Loucy (cell line): ENCODE measurements around the gene SP140L.
"Not testable (repeated sequence)": the region's sequence is repeated elsewhere in the genome, so short reads cannot be mapped to it uniquely, and the experiment has no call there.

Source experiments
- H2AFZ ChIP-seq: fragments of 200-600 bp; sonication (generic); 2 replicates; pipeline ENCODE4 v1.6.0; 2016; ENCODE audit warnings: antibody characterized with exemption, mild to moderate bottlenecking, low read length, moderate library complexity
- H3F3A ChIP-seq: fragments of 200-600 bp; 2 replicates; pipeline ENCODE4 v1.6.0; 2016; ENCODE audit warnings: antibody characterized with exemption, low read depth, mild to moderate bottlenecking
- H3K27me3 ChIP-seq: fragments of 200-600 bp; sonication (generic); 2 replicates; pipeline ENCODE4 v1.6.1; 2014; ENCODE audit warnings: low read length, mild to moderate bottlenecking; ENCODE audit not compliant: insufficient read depth, poor library complexity, severe bottlenecking
- H3K36me3 ChIP-seq: fragments of 200-600 bp; sonication (generic); 2 replicates; pipeline ENCODE4 v1.6.1; 2016; ENCODE audit warnings: low read length; ENCODE audit not compliant: insufficient read depth
- H3K4me1 ChIP-seq: fragments of 200-600 bp; sonication (generic); 2 replicates; pipeline ENCODE4 v1.5.1; 2014; ENCODE audit warnings: low read length, mild to moderate bottlenecking; ENCODE audit not compliant: insufficient read depth, poor library complexity, severe bottlenecking
- H3K4me2 ChIP-seq: fragments of 200-600 bp; sonication (generic); 2 replicates; pipeline ENCODE4 v1.6.0; 2014; ENCODE audit warnings: antibody characterized with exemption, low read length, low read depth, mild to moderate bottlenecking; ENCODE audit not compliant: poor library complexity, severe bottlenecking
- H3K4me3 ChIP-seq: fragments of 200-600 bp; sonication (generic); 2 replicates; pipeline ENCODE4 v1.5.1; 2014; ENCODE audit warnings: low read length, mild to moderate bottlenecking, mixed read lengths; ENCODE audit not compliant: poor library complexity, severe bottlenecking
- H3K79me2 ChIP-seq: fragments of 200-600 bp; sonication (generic); 2 replicates; pipeline ENCODE4 v1.6.1; 2014; ENCODE audit warnings: low read length; ENCODE audit not compliant: insufficient read depth
- H3K9ac ChIP-seq: fragments of 200-600 bp; sonication (generic); 2 replicates; pipeline ENCODE4 v1.6.0; 2014; ENCODE audit warnings: mild to moderate bottlenecking, low read depth, low read length, moderate library complexity; ENCODE audit not compliant: poor library complexity, severe bottlenecking
- H3K9me2 ChIP-seq: fragments of 200-600 bp; sonication (generic); replicated peaks from 2 replicates; pipeline ENCODE4 v1.6.1; 2016; ENCODE audit warnings: low read depth, low read length, mixed read lengths
- H3K9me3 ChIP-seq: fragments of 200-600 bp; sonication (generic); 2 replicates; pipeline ENCODE4 v1.6.1; 2014; ENCODE audit warnings: mild to moderate bottlenecking, antibody characterized with exemption, low read length, low read depth; ENCODE audit not compliant: insufficient read depth
- H4K20me1 ChIP-seq: fragments of 200-600 bp; sonication (generic); 2 replicates; pipeline ENCODE4 v1.6.0; 2014; ENCODE audit warnings: antibody characterized with exemption, low read length, mild to moderate bottlenecking; ENCODE audit not compliant: insufficient read depth, poor library complexity, severe bottlenecking
- EZH2phosphoT487 ChIP-seq: fragments of 200-600 bp; IDR thresholded peaks from 2 replicates; pipeline ENCODE4 v1.6.1; 2018; ENCODE audit warnings: antibody characterized with exemption, mild to moderate bottlenecking, moderate library complexity, borderline replicate concordance
- TF ChIP-seq, protein P1 (sequence below): fragments of 200-600 bp; sonication (generic); conservative IDR thresholded peaks from 2 replicates; pipeline ENCODE4 v1.5.1; 2014; ENCODE audit warnings: mild to moderate bottlenecking, antibody characterized with exemption, low read length

SP140L gene

DNA sequence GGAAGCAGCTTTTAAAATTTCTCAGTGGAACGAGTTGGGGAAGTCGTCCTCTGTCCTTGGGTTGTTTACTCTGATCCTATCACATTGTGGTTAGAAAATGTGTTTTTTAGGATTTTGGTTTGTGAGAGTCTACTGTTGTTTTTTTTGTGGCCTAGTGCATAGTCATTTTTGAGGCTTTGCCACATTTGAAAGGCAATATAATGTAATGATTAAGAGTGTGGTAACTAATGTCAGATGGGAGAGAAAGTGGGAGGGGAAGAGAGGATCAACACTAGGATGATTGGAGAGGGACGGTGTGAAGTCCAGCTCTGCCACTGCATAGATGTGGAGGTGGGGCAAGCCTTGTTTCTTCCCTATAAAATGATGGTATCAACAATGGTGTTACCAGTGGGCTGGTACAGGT lies 8.5 kb downstream of the SP140L start:
- no peak for TF ChIP-seq EZH2phosphoT487
- TF ChIP-seq, protein P1, sequence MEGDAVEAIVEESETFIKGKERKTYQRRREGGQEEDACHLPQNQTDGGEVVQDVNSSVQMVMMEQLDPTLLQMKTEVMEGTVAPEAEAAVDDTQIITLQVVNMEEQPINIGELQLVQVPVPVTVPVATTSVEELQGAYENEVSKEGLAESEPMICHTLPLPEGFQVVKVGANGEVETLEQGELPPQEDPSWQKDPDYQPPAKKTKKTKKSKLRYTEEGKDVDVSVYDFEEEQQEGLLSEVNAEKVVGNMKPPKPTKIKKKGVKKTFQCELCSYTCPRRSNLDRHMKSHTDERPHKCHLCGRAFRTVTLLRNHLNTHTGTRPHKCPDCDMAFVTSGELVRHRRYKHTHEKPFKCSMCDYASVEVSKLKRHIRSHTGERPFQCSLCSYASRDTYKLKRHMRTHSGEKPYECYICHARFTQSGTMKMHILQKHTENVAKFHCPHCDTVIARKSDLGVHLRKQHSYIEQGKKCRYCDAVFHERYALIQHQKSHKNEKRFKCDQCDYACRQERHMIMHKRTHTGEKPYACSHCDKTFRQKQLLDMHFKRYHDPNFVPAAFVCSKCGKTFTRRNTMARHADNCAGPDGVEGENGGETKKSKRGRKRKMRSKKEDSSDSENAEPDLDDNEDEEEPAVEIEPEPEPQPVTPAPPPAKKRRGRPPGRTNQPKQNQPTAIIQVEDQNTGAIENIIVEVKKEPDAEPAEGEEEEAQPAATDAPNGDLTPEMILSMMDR = no peak
- H3K4me1 ChIP-seq = peaks cover 30% of the 10 kb centered on the region
- no peak overlapping the region for H2AFZ ChIP-seq
- no peaks in the 10 kb centered on the region for H3F3A ChIP-seq
- H3K79me2 ChIP-seq = peaks cover 22% of the 10 kb centered on the region
- peak overlapping the region; percentile 0 for H3K4me3 ChIP-seq
- H4K20me1 ChIP-seq = peaks cover 3% of the 10 kb centered on the region
- H3K9ac ChIP-seq = no peak overlapping the region
- H3K9me3 ChIP-seq = peaks cover 5% of the 10 kb centered on the region; the same call in 1 of the 2 replicates
- peak overlapping the region; percentile 63 for H3K4me2 ChIP-seq
- H3K36me3 ChIP-seq = peaks cover 14% of the 10 kb centered on the region
- no peaks in the 10 kb centered on the region for H3K27me3 ChIP-seq
- H3K9me2 ChIP-seq = no peaks in the 10 kb centered on the region

DNA sequence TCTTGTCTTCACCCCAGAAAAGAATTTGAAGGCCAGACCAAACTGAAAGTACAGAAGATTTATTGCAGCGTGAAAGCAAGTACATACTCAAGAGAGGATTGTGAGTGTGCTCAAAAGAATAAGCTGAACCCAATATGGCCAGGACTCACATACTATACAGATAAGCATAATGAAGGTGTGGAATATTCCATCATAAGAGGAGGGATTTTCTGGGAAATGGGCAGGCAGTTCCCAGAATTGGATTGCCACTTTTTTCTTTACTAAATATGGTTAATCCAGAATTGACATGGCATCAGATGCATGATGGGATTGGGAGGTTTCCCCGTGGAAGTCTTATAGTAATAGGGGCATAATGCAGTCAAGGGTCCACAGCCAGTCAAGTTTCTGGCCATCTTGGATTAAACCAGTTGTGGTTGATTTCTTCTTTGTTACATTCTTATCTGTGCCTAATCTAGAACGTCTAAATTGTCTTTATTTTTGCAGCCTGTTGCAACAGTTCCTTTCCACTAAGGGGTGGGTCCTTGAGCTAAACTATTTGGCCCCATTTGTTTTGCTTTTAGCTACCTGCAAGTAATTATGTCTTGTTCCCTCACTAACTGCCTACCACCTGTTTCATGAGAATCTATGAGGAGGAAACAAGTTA lies 9.0 kb downstream of the SP140L start:
- peak overlapping the region; percentile 0 for H3K4me3 ChIP-seq
- no peak overlapping the region for H3K9ac ChIP-seq
- H3K36me3 ChIP-seq = peaks cover 14% of the 10 kb centered on the region
- peaks cover 5% of the 10 kb centered on the region; the same call in 1 of the 2 replicates for H3K9me3 ChIP-seq
- TF ChIP-seq, protein P1 = no peak
- no peak for TF ChIP-seq EZH2phosphoT487
- H3F3A ChIP-seq = no peaks in the 10 kb centered on the region
- no peaks in the 10 kb centered on the region for H3K27me3 ChIP-seq
- H3K4me2 ChIP-seq = peak overlapping the region; percentile 63
- peaks cover 22% of the 10 kb centered on the region for H3K79me2 ChIP-seq
- H4K20me1 ChIP-seq = peaks cover under 1% of the 10 kb centered on the region
- no peaks in the 10 kb centered on the region for H3K9me2 ChIP-seq
- no peak overlapping the region for H2AFZ ChIP-seq
- H3K4me1 ChIP-seq = peaks cover 26% of the 10 kb centered on the region

DNA sequence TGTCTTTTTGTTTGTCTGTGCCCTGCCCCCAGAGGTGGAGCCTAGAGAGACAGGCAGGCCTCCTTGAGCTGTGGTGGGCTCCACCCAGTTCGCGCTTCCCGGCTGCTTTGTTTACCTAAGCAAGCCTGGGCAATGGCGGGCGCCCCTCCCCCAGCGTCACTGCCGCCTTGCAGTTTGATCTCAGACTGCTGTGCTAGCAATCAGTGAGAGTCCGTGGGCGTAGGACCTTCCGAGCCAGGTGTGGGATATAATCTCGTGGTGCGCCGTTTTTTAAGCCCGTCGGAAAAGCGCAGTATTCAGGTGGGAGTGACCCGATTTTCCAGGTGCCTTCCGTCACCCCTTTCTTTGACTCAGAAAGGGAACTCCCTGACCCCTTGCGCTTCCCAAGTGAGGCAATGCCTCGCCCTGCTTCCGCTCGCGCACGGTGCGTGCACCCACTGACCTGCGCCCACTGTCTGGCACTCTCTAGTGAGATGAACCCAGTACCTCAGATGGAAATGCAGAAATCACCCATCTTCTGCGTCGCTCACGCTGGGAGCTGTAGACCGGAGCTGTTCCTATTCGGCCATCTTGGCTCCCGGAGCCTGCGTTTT lies 15.0 kb downstream of the SP140L start:
- H2AFZ ChIP-seq, H3K4me3 ChIP-seq, H3K9me2 ChIP-seq, H3K27me3 ChIP-seq, H3K4me2 ChIP-seq, H3F3A ChIP-seq, H3K9ac ChIP-seq, H3K4me1 ChIP-seq, H4K20me1 ChIP-seq: not testable (repeated sequence)
- Histone ChIP-seq H3K36me3 (peaks cover 19% of the 10 kb centered on the region), H3K79me2 (peaks cover 15% of the 10 kb centered on the region), H3K9me3 (peaks cover 15% of the 10 kb centered on the region)

DNA sequence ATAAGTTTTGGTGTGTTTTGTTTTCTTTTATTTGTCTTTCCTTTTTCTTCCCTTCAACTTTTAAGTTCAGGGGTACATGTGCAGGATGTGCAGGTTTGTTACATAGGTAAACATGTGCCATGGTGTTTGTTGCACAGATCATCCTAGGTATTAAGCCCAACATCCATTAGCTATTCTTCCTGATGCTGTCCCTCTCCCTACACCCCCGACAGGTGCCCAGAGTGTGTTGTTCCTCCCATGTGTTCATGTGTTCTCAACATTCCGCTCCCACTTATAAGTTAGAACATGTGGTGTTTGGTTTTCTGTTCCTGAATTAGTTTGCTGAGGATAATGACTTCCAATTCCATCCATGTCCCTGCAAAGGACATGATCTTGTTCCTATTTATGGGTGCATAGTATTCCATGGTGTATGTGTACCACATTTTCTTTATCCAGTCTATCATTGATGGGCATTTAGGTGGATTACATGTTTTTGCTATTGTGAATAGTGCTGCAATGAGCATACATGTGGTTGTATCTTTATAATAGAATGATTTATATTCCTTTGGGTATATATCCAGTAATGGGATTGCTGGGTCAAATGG lies 16.1 kb downstream of the SP140L start:
- H3F3A ChIP-seq, H3K27me3 ChIP-seq, H3K4me2 ChIP-seq, H2AFZ ChIP-seq, H3K9me2 ChIP-seq, H3K4me3 ChIP-seq, H4K20me1 ChIP-seq, H3K4me1 ChIP-seq, H3K9ac ChIP-seq: not testable (repeated sequence)
- Histone ChIP-seq H3K36me3 (peaks cover 19% of the 10 kb centered on the region), H3K9me3 (peaks cover 16% of the 10 kb centered on the region), H3K79me2 (peaks cover 25% of the 10 kb centered on the region)
